Breast epithelium (tissue), 3 donors: ENCODE data around the gene CERT1.

ENCODE experiments used
- POLR2A ChIP-seq: fragments of 450-650 bp; IDR thresholded peaks from one replicate; pipeline ENCODE4 v1.6.1; 2016; ENCODE audit warnings: antibody characterized with exemption, mild to moderate bottlenecking, moderate library complexity
- POLR2AphosphoS5 ChIP-seq, 3 donors: sonication (generic); formaldehyde crosslinking; IDR thresholded peaks; one replicate each; pipeline ENCODE4 v1.6.1; 2017; ENCODE audit warnings: antibody characterized with exemption in 3 of 3
- TF ChIP-seq, protein P1 (sequence below), 3 donors: fragments of 450-650 bp; IDR thresholded peaks; one replicate each; pipeline ENCODE4 v1.5.1; 2016 to 2017; ENCODE audit warnings: antibody characterized with exemption in 3 of 3, mild to moderate bottlenecking in 3 of 3, moderate library complexity in 3 of 3

DNA sequence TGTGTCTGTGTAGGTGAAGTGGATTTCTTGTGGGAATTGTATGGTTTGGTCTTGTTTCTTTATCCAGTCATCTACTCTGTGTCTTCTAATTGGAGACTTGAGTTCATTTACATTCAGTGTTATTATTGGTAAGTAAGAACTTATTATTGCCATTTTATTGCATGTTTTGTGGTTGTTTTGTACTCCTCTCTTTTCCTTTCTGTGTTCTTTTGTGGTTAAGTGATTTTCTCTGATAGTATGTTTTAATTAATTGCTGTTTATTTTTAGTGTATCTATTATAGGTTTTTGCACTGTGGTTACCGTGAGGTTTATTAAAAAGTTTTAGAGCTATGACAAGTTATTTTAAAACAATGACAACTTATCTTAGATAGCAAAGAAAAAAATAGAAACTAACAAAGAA is 8.3 kb upstream of the CERT1 start:
- TF ChIP-seq, protein P1, sequence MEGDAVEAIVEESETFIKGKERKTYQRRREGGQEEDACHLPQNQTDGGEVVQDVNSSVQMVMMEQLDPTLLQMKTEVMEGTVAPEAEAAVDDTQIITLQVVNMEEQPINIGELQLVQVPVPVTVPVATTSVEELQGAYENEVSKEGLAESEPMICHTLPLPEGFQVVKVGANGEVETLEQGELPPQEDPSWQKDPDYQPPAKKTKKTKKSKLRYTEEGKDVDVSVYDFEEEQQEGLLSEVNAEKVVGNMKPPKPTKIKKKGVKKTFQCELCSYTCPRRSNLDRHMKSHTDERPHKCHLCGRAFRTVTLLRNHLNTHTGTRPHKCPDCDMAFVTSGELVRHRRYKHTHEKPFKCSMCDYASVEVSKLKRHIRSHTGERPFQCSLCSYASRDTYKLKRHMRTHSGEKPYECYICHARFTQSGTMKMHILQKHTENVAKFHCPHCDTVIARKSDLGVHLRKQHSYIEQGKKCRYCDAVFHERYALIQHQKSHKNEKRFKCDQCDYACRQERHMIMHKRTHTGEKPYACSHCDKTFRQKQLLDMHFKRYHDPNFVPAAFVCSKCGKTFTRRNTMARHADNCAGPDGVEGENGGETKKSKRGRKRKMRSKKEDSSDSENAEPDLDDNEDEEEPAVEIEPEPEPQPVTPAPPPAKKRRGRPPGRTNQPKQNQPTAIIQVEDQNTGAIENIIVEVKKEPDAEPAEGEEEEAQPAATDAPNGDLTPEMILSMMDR (IDR thresholded peaks at IDR 0.05): no peak
- TF ChIP-seq POLR2A: no peak
- no peak for TF ChIP-seq POLR2AphosphoS5 (IDR thresholded peaks at IDR 0.05)
